ENCODE measurements around the gene CLMN. TPM values are rescaled to one million over a fixed set of nuclear protein-coding genes. Genes with fewer than 3 reads are reported as not detected.

Gene CLMN
- total and polyA plus RNA-seq, 9 of the 15 experiments (the other 6 are each of a cell fraction or from before 2014, with no cell fraction given), result 0.01 to 0.18 (median 0.07) TPM; not detected in 4

DNA sequence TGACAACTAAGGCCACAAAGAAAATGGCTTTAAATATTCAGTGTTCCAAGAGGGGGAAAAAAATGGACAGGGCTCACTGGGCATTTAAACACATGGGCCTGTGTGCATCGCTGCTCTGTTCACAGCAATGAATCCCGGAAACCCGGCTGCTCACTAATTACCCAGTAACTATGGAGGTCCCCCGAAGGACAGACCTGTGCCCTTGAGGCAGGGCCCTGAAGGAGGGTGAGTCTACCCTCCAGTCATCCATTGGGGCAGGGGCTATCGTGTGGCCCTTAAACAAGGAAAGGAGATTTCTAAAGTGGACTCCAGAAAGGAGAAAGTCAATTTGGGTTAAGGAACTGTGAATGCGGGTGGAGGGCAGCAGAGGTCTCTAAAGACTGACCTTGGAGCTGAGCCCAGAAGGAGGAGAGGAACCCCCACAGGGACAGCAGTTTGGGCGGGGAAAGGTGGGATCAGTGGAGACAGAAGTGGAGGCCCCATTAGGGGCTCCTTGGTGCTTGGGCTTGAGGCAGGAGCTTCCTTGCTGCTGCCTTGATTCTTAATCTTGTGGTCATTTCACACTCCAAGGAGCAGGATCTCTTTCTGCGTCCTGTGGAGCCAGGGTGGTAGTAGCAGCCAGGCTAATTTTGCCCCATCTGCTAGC lies 1.4 kb upstream of the CLMN start:
- no TSS peak for BruUV-seq (replicated peaks)
- H3K4me2 ChIP-seq (ENCODE audit: insufficient read depth, low read length), result no peak overlapping the region
- H3K9ac ChIP-seq (ENCODE audit: insufficient read depth in 1 of 2, low read depth in 2 of 2, low read length in 2 of 2), result no peak overlapping the region
- H3K36me3 ChIP-seq (ENCODE audit: control insufficient read depth, insufficient read depth, low read length), result no peaks in the 10 kb centered on the region
- H4K20me1 ChIP-seq (replicated peaks; ENCODE audit: control insufficient read depth, insufficient read depth, low read length), result no peaks in the 10 kb centered on the region
- H3K9me3 ChIP-seq (replicated peaks; ENCODE audit: control insufficient read depth, insufficient read depth, low read depth, low read length), result no peaks in the 10 kb centered on the region
- ChIA-PET CTCF (ENCODE audit: low intra/inter-chr PET ratio) (no interaction called here), POLR2A (interaction anchor here (0.6 to 0.9 kb wide), 2 partner anchors 12 to 673 kb away, joined by 3 read pairs; no protein-coding TSS in a partner anchor)
- peaks cover 0 to 12% of the 10 kb centered on the region in 2 experiments; a peak in 2 of 5 replicates for H3K4me1 ChIP-seq (replicated peaks in 1 of 2; ENCODE audit: control insufficient read depth in 2 of 2, insufficient read depth in 2 of 2, low read length in 2 of 2)
- DNase-seq (ENCODE audit: extremely low read depth in 1 of 4, low spot score in 3 of 4), result no peak
- H3K4me3 ChIP-seq, result no peak overlapping the region
- intact Hi-C loops (cut with micrococcal nuclease) (no loop called here), in situ Hi-C loops (cut with MboI) (no loop called here)
- FAIRE-seq, result no peak
- no peak overlapping the region for H2AFZ ChIP-seq (ENCODE audit: low read depth, low read length)
- H3K27me3 ChIP-seq (ENCODE audit: control insufficient read depth in 2 of 2, insufficient read depth in 2 of 2, low read length in 2 of 2), result peaks cover 0 to 26% of the 10 kb centered on the region in 2 experiments; a peak in 2 of 5 replicates
- H3K27ac ChIP-seq (ENCODE audit: extremely low read depth, low read depth, low read length), result no peak overlapping the region
- WGBS (ENCODE audit: insufficient coverage, low coverage, missing lambda C conversion rate), result 23% methylated on average over 8 of the region's 8 CpGs
- H3K79me2 ChIP-seq (ENCODE audit: control insufficient read depth, insufficient read depth, low read length), result no peaks in the 10 kb centered on the region
- no peak for ATAC-seq
- no peaks in the 10 kb centered on the region for H3K9me1 ChIP-seq (ENCODE audit: control insufficient read depth, insufficient read depth, low read length)
- TF ChIP-seq, protein P1, sequence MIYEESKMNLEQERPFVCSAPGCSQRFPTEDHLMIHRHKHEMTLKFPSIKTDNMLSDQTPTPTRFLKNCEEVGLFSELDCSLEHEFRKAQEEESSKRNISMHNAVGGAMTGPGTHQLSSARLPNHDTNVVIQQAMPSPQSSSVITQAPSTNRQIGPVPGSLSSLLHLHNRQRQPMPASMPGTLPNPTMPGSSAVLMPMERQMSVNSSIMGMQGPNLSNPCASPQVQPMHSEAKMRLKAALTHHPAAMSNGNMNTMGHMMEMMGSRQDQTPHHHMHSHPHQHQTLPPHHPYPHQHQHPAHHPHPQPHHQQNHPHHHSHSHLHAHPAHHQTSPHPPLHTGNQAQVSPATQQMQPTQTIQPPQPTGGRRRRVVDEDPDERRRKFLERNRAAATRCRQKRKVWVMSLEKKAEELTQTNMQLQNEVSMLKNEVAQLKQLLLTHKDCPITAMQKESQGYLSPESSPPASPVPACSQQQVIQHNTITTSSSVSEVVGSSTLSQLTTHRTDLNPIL (CRISPR knock-in tag; IDR thresholded peaks at IDR 0.05), result no peak
- TF ChIP-seq, protein P2, sequence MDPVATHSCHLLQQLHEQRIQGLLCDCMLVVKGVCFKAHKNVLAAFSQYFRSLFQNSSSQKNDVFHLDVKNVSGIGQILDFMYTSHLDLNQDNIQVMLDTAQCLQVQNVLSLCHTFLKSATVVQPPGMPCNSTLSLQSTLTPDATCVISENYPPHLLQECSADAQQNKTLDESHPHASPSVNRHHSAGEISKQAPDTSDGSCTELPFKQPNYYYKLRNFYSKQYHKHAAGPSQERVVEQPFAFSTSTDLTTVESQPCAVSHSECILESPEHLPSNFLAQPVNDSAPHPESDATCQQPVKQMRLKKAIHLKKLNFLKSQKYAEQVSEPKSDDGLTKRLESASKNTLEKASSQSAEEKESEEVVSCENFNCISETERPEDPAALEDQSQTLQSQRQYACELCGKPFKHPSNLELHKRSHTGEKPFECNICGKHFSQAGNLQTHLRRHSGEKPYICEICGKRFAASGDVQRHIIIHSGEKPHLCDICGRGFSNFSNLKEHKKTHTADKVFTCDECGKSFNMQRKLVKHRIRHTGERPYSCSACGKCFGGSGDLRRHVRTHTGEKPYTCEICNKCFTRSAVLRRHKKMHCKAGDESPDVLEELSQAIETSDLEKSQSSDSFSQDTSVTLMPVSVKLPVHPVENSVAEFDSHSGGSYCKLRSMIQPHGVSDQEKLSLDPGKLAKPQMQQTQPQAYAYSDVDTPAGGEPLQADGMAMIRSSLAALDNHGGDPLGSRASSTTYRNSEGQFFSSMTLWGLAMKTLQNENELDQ (CRISPR knock-in tag; IDR thresholded peaks at IDR 0.05; ENCODE audit: borderline replicate concordance), result no peak
- no peak for TF ChIP-seq ZNF609 (CRISPR knock-in tag; IDR thresholded peaks at IDR 0.05; ENCODE audit: borderline replicate concordance)
- TF ChIP-seq ZNF165 (CRISPR knock-in tag; IDR thresholded peaks at IDR 0.05; ENCODE audit: borderline replicate concordance), result no peak
- no peak for TF ChIP-seq IRF1 (CRISPR knock-in tag; IDR thresholded peaks at IDR 0.05; ENCODE audit: borderline replicate concordance)
- TF ChIP-seq CBX2 (IDR thresholded peaks at IDR 0.05; ENCODE audit: insufficient read depth, low read length, poor library complexity, severe bottlenecking), result no peak
- no peak for TF ChIP-seq SNIP1 (IDR thresholded peaks at IDR 0.05; ENCODE audit: low read depth)

Measured in K562 (cell line).